ENCODE results near the gene NKTR. TPM values are rescaled to one million over a fixed set of nuclear protein-coding genes. Genes with fewer than 3 reads are reported as not detected.
A peak's percentile ranks its signal among the peaks of the same experiment; 100 is the strongest.
"Not testable (repeated sequence)": the region's sequence is repeated elsewhere in the genome, so short reads cannot be mapped to it uniquely, and the experiment has no call there.

The NKTR gene
- total RNA-seq, 1 donor from 2014 or later: 41.7 TPM

DNA sequence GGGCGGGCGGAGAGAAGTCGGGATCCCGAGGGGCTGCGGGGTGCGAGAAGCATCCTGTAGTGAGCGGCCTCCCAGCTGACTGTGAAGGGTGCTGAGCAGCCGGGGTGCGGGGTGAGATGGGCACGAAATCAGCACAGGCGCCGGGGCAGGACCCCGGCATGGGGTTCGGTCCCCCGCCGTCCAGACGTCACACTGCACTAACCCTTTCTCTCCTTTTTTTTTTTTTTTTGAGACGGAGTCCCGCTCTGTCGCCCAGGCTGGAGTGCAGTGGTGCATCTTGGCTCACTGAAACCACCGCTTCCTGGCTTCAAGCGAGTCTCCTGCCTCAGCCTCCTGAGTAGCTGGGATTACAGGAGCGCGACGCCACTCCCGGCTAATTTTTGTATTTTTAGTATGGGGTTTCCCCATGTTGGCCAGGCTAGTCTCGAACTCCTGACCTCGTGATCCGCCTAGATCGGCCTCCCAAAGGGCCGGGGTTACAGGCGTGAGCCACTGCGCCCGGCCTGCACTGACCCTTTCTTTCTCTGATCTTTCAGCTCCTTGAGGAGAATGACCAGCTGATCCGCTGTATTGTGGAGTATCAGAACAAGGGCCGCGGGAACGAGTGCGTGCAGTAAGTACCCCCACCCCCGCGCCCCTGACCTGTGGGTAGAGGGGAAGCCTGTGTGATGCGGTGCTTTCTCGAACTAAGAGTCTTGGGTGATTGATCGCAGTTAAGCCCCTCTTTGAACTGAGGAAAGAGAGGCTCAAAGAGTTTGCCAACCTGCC is 9.3 kb upstream of the NKTR start:
- Histone ChIP-seq H3K4me3 (peak overlapping the region; percentile 78 to 93), H3K36me3 (peaks cover 3 to 4% of the 10 kb centered on the region in 2 donors), H3K27me3 (no peaks in the 10 kb centered on the region), H3K9me3 (no peaks in the 10 kb centered on the region), H3K27ac (peak overlapping the region; percentile 81 to 91), H3K4me1 (peaks cover 0 to 8% of the 10 kb centered on the region in 2 donors)
- no peak for DNase-seq (ENCODE audit: low spot score in 2 of 2)
- TF ChIP-seq, protein P1, sequence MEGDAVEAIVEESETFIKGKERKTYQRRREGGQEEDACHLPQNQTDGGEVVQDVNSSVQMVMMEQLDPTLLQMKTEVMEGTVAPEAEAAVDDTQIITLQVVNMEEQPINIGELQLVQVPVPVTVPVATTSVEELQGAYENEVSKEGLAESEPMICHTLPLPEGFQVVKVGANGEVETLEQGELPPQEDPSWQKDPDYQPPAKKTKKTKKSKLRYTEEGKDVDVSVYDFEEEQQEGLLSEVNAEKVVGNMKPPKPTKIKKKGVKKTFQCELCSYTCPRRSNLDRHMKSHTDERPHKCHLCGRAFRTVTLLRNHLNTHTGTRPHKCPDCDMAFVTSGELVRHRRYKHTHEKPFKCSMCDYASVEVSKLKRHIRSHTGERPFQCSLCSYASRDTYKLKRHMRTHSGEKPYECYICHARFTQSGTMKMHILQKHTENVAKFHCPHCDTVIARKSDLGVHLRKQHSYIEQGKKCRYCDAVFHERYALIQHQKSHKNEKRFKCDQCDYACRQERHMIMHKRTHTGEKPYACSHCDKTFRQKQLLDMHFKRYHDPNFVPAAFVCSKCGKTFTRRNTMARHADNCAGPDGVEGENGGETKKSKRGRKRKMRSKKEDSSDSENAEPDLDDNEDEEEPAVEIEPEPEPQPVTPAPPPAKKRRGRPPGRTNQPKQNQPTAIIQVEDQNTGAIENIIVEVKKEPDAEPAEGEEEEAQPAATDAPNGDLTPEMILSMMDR (IDR thresholded peaks at IDR 0.05): no peak
- intact Hi-C loops (cut with DNase I): loop anchor here (1.0 kb wide), 1 partner anchor 9 kb away; the partner anchor contains the start of gene NKTR

- H3K27me3 ChIP-seq: no peaks in the 10 kb centered on the region
- H3K27ac ChIP-seq: peak overlapping the region; percentile 81 to 91
- intact Hi-C loops (cut with DNase I): no loop called here
- DNase-seq (ENCODE audit: low spot score in 2 of 2): no peak
- H3K9me3 ChIP-seq: no peaks in the 10 kb centered on the region
- H3K36me3 ChIP-seq: peaks cover 3 to 4% of the 10 kb centered on the region in 2 donors
- peak overlapping the region; percentile 78 to 93 for H3K4me3 ChIP-seq
- TF ChIP-seq, protein P1 (IDR thresholded peaks at IDR 0.05): no peak
- H3K4me1 ChIP-seq: peaks cover 0 to 8% of the 10 kb centered on the region in 2 donors
Observed at GRCh38 chr3:42591811-42592210, 8.7 kb upstream of the NKTR start.

DNA sequence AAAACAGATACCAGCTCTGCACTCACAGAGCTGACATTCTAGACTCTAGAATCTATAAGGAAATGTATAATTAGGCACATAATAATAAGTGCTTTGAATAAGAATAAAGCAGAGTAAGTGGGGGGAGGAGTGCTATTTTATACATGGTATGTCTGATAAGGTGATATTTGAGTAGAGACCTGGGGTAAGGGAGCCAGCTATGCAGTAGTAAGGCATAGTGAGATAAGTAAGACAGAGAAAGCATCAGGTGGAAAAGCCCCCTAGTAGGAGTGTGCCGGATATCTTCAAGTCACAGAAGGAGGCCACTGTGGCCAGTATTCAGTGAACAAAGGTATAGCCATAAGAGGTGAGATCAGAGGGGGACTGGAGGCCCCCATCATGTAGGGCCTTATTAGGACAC is 6.9 kb upstream of the NKTR start:
- H3K4me3 ChIP-seq: no peak overlapping the region
- no peak for DNase-seq (ENCODE audit: low spot score in 2 of 2)
- no peak overlapping the region for H3K27ac ChIP-seq
- intact Hi-C loops (cut with DNase I): no loop called here
- peaks cover 0 to 8% of the 10 kb centered on the region in 2 donors for H3K4me1 ChIP-seq
- peaks cover 3 to 4% of the 10 kb centered on the region in 2 donors for H3K36me3 ChIP-seq
- no peaks in the 10 kb centered on the region for H3K27me3 ChIP-seq
- TF ChIP-seq, protein P1 (IDR thresholded peaks at IDR 0.05): no peak
- no peaks in the 10 kb centered on the region for H3K9me3 ChIP-seq

- H3K4me1 ChIP-seq: peaks cover 0 to 8% of the 10 kb centered on the region in 2 donors
- no peak overlapping the region for H3K4me3 ChIP-seq
- no peaks in the 10 kb centered on the region for H3K27me3 ChIP-seq
- no peaks in the 10 kb centered on the region for H3K9me3 ChIP-seq
- peaks cover 3 to 4% of the 10 kb centered on the region in 2 donors for H3K36me3 ChIP-seq
- no peak overlapping the region for H3K27ac ChIP-seq
- TF ChIP-seq, protein P1 (IDR thresholded peaks at IDR 0.05): no peak
- no peak for DNase-seq (ENCODE audit: low spot score in 2 of 2)
- intact Hi-C loops (cut with DNase I): no loop called here
Observed at GRCh38 chr3:42595682-42596081, 4.8 kb upstream of the NKTR start.

- H3K36me3 ChIP-seq; DNase-seq (ENCODE audit: low spot score in 2 of 2); H3K27me3 ChIP-seq; intact Hi-C loops (cut with DNase I); H3K9me3 ChIP-seq; H3K27ac ChIP-seq; H3K4me1 ChIP-seq; H3K4me3 ChIP-seq: not testable (repeated sequence)
Observed at GRCh38 chr3:42597098-42597497, 3.4 kb upstream of the NKTR start.

GRCh38 chr3:42600958-42601675 is 631 bp downstream of the NKTR start:
- TF ChIP-seq, protein P1 (IDR thresholded peaks at IDR 0.05): no peak
- Histone ChIP-seq H3K9me3 (no peaks in the 10 kb centered on the region), H3K27me3 (no peaks in the 10 kb centered on the region), H3K27ac (peak overlapping the region; percentile 95 to 97), H3K36me3 (peaks cover 0 to 2% of the 10 kb centered on the region in 2 donors), H3K4me3 (peak overlapping the region; percentile 85 to 89), H3K4me1 (peaks cover 0 to 11% of the 10 kb centered on the region in 2 donors)
- intact Hi-C loops (cut with DNase I): loop anchor here (1.0 to 5.0 kb wide), 4 partner anchors 11 to 146 kb away; partner anchors contain the start of gene SS18L2
- DNase-seq (ENCODE audit: low spot score in 2 of 2): peak; percentile 23 to 84

Data from ascending aorta (tissue), 2 donors.